Stimulated activated CD8-positive, alpha-beta memory T cell treated with anti-CD3 and anti-CD28 coated beads, Interleukin-12 subunit alpha, Interleukin-12 subunit beta, amount 100 ng/mL, for 4 hours (primary cell): ENCODE results near the gene C2orf92.
"Not testable (repeated sequence)": the region's sequence is repeated elsewhere in the genome, so short reads cannot be mapped to it uniquely, and the experiment has no call there.

Experiments
- DNase-seq: peaks from one replicate; pipeline ENCODE4 v3.0.0-alpha.2; 2020; ENCODE audit warnings: low read depth

The C2orf92 gene

DNA sequence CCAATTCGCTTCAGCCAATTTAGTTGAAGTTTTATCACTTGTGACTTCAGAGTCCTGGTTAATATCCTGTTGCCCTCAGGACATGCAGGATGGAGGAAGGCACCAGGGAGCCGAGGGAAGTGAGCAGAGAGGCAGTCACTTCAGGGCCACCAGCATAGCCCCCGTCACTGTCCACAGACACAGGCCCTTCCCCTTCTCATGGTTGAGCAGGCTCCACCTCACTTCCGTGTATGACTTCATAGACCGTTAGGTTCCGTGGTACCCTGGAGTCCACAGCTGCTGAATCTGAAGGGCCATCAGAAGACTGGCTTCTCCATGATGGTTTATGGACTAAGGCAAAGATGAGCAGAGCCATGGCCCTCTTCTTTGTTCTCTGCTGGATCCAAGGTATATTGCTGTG is at the start of gene C2orf92:
Gene C2orf92, plus strand, starts transcription at position 266 of the 400 bp plus-strand sequence. Its CDS starts 76 bp downstream, at position 342.
- DNase-seq, result no peak

DNA sequence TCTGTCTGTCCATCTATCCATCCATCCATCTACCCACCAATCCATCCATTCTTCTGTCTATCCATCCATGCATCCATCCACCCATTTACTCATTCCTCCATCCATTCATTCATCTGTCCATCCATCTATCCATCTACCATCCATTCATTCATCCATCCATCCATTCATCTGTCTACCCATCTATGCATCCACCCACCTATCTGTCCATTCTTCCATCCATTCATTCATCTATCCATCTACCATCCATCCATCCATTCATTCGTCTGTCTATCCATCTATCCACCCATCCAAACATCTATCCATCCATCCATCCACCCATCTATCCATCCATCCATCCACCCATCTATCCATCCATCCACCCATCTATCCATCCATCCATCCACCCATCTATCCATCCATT is 49.0 kb upstream of the C2orf92 start:
- not testable (repeated sequence) for DNase-seq

DNA sequence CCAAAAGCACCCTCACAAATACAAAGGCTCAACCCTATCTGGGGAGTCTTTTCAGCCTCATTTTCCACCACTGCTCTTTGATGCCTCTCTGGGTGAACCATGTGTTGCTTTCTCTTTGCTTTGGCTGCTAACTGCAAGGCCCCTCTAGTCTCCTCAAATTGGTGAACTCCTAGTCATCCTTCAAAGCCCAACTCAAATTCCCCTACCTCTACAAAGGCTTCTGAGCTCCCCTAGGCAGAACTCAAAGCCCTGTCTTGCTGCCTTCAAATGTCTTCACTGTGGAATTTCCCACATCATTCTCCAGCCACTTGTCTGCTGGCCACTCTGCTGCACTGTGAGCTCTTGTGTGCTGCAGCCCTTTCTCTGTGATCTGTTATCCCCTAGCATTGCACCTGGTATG is 46.5 kb upstream of the C2orf92 start:
- not testable (repeated sequence) for DNase-seq

DNA sequence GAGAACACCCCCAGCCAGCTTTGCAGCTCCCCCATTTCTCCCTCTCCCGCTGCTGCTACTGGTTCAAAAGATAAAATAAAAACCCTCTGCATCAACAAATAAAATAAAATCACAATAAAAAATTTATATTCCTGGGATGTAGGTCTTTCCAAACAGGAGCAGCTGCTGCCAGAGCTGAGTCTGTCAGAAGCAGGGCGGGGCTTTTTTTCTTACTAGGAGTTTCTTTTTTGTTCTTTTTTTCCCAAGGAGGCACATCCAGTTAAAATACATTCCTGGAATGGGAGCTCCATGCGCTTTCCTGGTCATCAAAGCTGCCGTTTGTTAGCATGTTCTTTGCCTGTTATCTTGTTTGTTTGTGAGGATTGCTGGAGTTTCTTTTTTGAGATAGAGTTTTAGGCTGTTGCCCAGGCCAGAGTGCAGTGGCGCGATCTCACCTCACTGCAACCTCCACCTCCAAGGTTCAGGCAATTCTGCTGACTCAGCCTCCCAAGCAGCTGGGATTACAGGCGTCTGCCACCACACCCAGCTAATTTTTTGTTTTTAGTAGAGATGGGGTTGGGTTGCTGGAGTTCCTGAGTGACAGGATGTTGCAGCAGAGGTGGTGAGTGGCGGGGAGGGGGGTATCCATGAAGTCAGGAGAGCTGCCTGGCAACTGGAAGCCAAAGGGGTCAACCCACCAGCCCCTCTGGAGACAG is 44.0 kb upstream of the C2orf92 start:
- not testable (repeated sequence) for DNase-seq

DNA sequence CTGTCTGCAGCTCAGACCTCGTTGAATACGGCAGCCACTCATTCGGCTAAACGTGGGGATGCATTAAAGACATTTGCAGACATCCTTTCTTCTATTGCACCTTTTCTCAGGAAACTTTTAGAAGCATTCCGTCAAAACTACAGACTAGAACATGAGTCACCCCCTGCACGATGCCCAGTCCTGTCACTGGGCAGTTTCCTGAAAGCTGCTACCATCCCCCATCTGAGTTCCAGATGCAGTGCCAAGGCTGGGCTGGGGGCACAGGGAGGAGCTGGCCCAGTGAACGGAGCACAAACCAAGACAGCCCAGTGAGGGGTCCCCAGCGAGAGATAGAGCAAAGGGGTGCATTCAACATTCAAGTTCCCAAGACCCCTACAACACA is 43.5 kb upstream of the C2orf92 start:
- not testable (repeated sequence) for DNase-seq

DNA sequence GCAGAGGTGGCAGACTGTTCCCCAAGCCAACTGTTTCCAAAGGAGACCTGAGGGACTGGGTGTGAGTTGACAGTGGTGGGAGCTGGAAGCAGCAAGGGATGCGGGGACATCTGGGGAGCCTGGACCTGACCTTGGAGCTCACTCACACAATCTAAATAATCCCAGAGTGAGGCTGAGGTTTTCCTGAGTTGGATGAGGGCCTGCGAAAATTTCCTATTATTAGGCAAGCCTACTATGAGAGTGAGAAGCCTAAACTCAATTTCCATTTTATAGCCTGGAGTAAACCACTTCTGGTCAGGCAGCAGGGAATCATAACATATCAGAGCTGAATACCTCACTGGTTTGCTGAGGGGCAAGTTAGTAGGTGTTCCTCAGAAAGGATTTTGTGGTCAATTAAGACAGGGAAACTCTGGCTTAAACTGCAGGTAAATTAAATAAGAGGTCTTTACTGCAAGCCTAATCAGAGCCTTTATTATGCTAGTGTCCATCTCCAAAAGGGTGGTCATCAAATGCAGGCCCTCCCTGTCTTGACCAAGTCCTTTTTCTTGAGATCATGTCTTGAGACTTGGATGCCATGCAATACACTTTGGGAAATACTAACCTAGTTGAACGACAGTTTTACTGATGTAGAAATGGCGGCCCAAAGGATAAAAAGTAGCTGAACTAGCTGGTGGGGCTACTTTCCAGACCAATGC is 25.3 kb upstream of the C2orf92 start:
- DNase-seq, result no peak

DNA sequence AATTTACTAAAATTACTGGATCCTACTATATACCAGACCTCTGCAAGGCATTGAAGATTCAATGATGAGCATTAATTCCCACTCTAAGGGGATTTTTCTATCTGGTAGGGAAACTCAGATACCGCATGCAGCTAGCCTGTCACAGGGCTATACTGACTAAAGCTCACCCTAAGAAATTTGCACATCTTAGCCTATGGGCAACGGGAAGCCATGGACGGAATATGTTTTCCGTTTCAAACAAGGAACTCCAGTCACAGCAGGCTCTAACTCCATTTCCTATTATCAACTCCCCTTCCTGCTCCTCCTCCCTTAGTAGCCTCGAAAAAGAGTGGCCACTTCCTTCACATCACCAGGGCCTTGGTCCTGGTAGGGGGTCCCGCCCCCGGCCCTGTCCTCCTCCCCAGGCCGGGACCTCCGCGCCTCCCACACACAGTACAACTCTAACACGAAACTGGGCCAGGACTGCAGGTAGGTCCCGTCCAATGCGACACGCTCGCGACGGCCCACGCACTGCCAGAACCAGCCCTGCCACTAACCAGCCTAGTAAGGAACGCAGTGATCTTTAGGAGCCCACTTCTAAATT is 24.3 kb upstream of the C2orf92 start:
- DNase-seq, result no peak

DNA sequence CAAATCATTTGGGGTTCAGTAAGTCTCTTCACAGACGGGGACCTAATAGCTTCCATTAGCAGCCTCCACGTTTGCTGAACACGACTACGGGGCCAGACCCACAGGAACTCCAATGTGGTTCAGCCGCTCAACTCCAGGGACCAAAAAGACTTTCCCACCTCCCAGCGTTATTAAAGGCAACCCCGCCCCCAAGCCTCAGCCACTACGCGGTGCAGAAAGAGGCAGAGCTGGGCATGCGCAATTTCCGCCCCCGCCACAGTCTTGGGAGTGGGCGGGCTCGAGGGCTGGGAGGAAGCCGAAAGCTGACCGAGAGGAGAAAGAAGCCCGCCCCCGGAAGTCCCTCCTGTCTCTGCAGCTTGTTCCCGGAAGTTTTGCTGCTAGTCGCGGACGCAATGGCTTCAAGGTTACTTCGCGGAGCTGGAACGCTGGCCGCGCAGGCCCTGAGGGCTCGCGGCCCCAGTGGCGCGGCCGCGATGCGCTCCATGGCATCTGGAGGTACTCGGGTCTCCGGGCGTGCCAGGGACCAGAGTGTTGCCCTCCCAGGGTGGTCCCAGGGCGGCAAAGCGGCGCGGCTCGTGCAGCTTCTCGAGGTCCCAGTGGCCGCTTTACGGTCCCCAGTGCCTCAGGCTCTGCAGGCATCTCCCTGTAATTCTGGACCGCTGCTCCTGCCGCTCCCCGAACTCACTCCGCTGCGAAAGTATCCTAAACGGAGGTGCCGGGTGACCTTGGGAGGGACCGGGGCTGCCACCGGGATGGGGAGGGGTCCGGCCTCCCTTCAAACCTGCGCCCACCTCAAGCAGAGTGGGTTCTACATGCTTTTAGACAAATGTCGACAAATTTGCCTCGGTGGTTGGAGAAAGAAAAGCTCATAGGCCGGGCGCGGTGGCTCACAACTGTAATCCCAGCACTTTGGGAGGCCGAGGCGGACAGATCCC is 23.6 kb upstream of the C2orf92 start, which contains the start of gene COX5B:
Gene COX5B, plus strand, starts transcription at position 368 of the 935 bp plus-strand sequence. Its CDS starts 25 bp downstream, at position 393.
- DNase-seq, result peak; percentile 99

DNA sequence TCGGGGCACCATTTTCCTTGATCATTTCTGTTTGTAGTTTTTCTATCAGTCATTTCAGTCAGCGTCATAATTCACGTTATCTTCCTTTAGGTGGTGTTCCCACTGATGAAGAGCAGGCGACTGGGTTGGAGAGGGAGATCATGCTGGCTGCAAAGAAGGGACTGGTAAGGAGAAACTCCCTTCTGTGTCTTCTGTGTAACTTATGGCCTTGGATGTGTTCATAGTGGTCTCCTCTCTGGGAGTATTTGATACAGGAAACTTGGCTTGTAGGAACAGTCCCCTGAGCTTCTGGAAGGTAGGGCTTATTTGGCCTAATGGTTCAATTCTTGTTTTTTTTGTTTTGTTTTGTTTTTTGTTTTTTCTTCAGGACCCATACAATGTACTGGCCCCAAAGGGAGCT is 22.5 kb upstream of the C2orf92 start:
- no peak for DNase-seq

DNA sequence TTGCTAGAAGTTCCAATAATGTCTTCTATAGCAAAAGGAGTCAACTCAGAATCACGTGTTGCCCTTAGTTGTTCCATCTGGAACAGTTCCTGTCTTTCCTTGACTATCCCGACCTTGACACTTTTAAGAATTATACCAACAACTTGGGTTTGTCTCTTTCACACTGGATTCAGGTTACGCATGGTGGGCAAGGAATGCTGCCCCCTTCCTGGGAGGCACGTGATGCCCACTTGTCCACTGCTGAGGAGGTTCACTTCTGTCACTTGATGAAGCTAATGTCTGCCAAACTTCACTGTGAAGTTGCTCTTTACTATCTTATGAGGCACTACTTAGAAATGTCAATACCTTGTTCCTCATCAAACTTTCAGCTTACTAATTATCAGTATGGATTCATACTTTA is 18.4 kb upstream of the C2orf92 start:
- no peak for DNase-seq

DNA sequence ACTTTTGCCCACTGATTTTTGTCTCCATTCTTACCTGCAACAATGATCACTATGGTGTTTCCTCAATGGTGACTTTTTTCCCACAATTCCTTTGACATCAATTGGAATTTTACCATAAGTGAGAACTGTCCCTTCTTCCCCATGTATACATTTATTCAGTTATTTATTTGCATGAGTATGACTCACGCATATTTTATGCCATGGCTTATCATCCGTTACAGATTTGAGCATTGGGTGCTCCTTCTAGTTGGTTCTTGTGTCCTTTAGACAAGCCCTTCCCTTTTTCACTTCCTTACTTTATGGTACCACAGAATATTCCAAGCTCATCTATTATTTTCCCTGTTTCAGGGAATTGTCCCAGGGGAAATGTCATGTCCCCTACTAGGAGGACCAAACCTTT is 16.0 kb upstream of the C2orf92 start:
- no peak for DNase-seq

DNA sequence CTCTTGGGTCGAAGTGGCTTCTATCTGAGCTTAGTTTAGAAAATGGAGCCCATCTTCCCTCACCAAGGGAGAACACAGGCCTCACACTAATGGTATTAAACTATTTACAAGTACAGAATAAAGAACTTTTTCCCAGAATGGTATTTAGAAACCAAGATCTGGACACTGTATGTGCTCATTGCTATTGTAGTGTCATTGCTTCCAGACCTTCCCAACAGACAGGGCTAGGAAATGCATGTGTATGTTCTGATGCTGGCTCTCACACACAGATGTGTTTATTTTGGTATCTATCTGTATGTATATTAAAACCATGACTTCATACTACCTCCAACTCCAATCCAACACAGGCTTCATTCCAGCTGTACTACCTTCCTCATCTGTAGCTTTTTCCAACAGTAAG is 15.6 kb upstream of the C2orf92 start:
- no peak for DNase-seq

DNA sequence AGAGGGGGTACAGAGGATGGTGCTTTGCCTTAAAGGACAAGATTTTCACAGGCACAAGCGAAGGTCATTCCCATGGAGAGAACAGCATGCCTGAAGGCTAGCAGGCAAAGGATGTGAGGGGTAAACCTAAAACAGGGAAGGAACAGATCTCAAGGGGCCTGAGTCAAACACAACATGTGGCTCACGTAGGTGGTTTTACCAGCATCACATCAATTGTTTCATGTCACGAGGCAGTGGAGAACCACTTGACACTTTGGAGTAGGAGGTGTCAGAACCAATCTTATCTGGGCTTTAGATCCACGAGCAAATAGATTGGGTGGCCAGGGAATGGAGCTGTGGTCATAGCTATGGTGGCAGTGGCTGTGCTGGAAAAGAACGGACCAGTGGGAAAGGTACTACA is 15.2 kb upstream of the C2orf92 start:
- DNase-seq, result no peak

DNA sequence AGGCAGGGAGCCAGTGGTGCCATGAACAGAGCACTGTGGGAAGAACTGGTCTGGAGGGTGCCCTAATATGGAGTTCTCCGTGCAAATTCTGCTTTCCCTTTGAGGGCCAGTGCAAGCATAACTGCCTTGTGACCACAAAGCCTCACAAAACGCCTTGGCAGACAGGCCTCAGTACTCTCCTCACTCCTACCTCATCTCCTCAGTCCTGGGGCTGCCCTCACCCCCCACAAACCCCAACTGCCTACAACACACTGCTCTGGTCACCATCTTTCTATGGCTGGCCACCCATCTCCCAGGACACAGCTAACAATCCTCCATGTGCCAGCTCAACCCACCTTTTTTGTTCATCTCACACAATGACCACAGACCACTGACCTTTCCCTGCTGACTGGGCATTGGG is 14.7 kb upstream of the C2orf92 start:
- no peak for DNase-seq

DNA sequence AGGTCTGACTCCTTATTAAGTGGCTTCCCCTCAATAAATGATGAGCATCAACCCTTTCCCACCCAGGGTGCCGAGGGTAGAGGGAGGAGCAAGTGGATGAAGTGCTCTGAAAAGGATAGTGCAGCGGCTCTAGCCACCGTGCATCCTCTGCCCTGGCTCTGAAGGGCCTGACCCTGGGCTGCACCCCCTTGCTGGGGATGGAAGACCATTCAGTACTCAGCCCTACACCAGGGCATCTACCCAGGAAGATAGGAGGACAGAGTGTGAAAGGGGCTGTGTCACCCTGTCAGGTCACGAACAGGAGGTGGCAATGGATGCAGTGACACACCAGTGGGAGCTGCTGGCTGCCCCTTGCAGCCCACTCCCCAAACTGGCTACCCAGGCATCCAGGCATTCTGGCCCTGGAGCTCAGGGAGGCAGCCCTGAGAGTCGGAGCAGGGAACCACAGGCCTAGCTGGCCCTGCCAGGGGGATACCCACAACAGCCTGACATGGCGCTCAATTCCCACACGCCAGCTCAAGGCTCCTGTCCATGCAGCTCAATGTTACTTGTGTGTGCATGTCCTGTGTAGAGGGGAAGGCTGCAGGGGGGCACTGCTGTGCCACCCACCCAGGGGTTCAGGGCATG is 13.3 kb upstream of the C2orf92 start:
- no peak for DNase-seq

DNA sequence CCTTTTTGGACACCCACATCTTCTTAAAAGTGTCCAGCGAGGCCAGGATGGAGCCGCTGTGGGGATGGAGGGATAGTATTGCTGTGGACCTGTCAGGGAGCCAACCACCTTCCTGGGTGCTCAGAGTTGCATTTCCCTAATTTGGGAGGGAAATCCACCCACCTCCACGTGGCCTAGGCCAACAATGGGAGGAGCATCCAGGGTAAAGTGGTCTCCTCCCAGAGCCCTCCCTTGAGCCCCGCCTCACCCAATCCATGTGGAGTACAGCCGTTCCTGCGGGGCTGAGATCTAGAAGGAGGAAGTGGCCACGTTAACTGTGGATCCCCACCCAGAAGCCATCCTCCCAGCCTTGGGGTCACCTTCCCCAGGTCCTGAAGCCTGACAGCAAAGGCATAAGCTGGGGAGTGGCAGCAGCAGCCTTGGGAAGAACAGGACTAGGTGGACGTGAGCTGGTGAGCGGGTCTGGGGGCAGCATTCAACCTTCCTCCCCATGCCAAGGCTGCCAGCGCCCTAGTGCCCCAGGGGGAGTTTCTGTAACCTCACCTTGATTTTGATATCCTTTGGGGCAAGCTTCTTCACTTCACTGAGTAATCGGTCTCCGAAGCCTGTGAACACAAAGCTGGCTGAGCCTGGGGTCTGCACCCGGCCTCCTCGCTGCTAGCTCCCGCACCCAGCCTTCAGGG is 12.5 kb upstream of the C2orf92 start:
- DNase-seq, result no peak

DNA sequence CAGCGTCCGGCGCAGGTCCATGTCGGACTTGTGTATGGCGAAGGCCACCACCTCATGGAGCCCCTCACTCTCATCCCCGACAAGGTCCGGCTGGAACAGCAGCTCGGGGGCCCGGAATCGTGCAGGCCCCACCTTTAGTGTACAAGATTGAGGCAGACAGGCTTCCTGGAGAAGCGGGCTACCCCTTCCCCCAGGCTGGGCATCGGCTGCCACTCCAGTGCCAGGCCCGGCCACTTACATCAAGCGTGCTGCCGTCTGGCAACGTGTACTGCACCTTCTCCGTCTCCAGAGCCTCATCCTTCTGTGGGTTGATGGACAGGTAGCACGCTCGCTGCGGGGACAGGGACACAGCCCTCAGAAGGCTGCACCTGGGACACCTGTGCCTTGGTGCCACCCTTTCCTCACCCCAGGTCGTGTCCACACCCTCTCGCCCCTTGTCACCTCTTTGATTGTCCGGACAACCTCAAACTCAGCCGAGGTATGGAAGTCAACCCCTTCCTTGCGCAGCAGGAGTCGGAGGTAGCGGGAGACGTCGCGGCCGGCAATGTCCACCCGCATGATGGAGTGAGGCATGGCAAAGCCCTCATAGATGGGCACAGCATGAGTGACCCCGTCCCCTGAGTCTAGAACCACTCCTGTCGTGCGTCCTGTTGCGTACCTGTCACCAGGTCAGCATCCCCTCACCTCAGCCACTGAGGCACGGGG is 11.4 kb upstream of the C2orf92 start:
- no peak for DNase-seq

DNA sequence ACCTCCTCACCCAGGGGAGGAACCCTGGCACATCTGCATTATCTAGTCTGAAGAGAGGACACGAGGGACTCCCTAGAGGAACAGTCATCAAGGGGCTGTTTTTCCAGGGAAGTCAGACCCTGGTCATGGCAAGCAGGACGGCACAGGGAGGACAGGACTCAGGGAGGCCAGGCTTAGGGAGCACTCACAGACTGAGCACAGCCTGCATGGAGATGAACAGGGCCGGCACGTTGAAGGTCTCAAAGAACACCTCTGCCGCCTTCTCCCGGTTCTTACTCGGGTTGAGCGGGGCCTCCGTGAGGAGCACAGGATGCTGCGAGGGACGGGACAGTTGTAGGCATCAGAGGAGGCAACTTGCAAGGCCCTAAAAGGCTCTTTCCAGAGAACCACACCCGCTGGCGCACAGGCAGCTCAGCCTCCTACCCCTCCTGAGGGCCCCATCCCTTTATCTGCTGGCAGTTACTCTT is 10.8 kb upstream of the C2orf92 start:
- no peak for DNase-seq

DNA sequence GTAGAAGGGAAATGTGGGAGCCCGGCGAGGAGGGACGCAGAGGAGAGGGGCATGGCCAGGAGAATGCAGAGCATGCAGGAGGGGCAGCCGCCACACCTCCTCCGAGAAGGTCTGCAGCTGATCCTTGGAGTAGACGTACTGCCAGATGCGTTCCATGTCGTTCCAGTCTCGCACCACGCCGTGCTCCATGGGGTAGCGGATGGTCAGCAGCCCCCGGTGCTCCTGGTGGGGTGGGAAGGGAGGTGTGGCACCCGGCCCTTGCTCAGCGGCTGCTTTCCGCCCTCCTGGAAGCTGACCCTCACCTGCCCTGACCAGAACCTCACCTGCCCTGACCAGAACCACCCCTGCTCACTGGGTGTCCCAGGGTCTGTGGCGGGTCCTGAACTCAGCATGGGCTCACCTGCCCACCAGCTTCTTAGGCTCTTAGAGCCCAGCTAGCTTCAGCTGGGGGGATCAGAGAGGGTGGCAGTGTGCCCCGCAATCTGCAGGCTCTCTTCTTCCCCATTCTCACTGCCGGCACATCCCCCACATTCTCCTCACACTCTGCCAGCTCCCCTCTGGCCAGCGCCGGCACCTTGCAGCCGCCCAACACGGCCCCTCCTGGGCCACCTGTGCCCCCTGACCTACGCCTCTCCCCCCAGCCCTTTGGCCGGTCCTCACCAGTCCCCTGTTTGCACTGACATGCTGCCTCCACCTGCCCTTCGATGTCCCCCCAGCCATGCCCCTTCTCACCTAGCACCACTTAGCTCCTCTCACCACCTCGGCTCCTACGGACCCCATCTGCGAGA is 10.1 kb upstream of the C2orf92 start:
- no peak for DNase-seq
